Muscle layer of duodenum (tissue), 2 donors: ENCODE results near the gene NLGN1.

ENCODE experiments used
- H3K27ac ChIP-seq: one replicate; pipeline ENCODE4 v1.7.0; 2013; ENCODE audit warnings: mild to moderate bottlenecking, low read length
- H3K27me3 ChIP-seq: one replicate; pipeline ENCODE4 v1.7.0; 2013; ENCODE audit warnings: low read depth, mild to moderate bottlenecking, control low read depth, low read length
- H3K36me3 ChIP-seq, 2 donors: one replicate each; pipeline ENCODE4 v1.7.0; 2013; ENCODE audit warnings: low read length in 2 of 2, control low read depth in 1 of 2, mild to moderate bottlenecking in 1 of 2; ENCODE audit not compliant: insufficient read depth in 2 of 2, control insufficient read depth in 1 of 2
- H3K4me1 ChIP-seq, 2 donors: one replicate each; pipeline ENCODE4 v1.7.0; 2013; ENCODE audit warnings: low read length in 2 of 2, mild to moderate bottlenecking in 2 of 2, control low read depth in 1 of 2, moderate library complexity in 1 of 2; ENCODE audit not compliant: insufficient read depth in 2 of 2, control insufficient read depth in 1 of 2
- H3K4me3 ChIP-seq, 2 donors: one replicate each; pipeline ENCODE4 v1.7.0; 2013; ENCODE audit warnings: low read length in 2 of 2, low read depth in 1 of 2, mild to moderate bottlenecking in 1 of 2
- H3K9me3 ChIP-seq, 2 donors: one replicate each; pipeline ENCODE4 v1.7.0; 2013; ENCODE audit warnings: low read length in 2 of 2, control low read depth in 1 of 2, mild to moderate bottlenecking in 1 of 2; ENCODE audit not compliant: control insufficient read depth in 1 of 2
- donor health status: healthy.

The NLGN1 gene

DNA sequence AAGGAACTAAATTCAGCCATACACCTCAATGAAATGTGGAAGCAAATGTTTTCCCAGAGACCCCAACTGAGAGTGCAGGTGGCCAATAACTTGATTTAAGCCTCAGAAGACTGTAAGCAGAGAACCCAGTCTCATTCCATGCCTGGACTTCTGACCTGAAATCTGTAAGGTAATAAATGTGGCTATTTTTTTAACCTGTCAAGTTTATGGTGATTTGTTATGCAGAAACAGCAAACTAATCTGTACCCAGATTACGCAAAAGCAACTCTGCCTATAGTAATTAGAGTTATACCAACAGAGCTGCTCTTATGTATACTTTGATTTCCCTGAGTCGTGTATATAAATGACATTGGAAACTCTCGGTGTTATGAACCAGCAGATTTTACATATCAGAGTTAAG lies 927.6 kb downstream of the NLGN1 start:
- Histone ChIP-seq H3K36me3 (no peaks in the 10 kb centered on the region), H3K4me3 (no peak overlapping the region)

DNA sequence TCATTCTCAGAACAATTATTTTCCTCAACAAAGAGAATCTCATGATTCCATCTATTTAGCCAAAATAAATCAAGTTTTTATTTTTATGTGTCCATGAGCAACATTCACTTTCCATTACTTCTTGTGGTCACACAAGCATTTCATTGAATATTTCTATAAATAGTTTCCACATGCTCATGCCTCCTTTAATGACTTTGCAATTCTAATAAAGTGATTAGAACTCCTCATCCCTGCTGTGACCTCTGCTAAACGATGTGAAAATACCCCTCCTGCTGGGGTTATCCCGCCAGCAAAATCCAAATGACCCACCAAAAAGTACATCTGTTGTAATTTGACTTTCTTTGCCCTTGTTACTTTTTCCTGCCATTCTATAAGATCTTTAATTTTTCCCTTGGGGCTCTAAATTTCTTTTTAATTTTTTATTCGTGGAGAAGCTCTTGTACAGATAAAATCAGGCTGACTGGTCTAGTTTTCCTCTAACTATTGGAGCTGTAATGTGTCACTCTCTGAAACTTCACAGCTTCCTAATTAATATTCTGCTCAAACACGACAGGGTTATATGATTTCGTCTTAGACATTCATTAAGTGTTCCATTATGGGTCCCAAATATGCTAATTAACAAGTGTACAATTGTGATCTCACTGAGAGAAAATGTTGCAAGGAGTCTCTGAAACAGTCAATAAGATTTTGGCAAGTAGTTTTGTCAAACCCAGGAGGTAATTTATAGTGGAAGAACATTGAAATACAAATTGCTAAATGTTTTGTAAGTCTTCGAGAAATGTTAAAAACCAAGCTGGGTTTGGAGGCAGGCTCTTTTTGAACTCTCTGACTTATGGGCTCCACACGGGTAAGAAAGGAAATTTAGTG lies 928.5 kb downstream of the NLGN1 start:
- Histone ChIP-seq H3K27ac (no peak overlapping the region), H3K4me1 (no peaks in the 10 kb centered on the region), H3K36me3 (no peaks in the 10 kb centered on the region), H3K4me3 (no peak overlapping the region), H3K27me3 (no peaks in the 10 kb centered on the region), H3K9me3 (peaks cover 0 to 2% of the 10 kb centered on the region in 2 donors)

More for the DNA sequence above, 927.6 kb downstream of the NLGN1 start:
- H3K4me1 ChIP-seq, result no peaks in the 10 kb centered on the region
- no peaks in the 10 kb centered on the region for H3K27me3 ChIP-seq
- H3K27ac ChIP-seq, result no peak overlapping the region
- H3K9me3 ChIP-seq, result peaks cover 0 to 6% of the 10 kb centered on the region in 2 donors

DNA sequence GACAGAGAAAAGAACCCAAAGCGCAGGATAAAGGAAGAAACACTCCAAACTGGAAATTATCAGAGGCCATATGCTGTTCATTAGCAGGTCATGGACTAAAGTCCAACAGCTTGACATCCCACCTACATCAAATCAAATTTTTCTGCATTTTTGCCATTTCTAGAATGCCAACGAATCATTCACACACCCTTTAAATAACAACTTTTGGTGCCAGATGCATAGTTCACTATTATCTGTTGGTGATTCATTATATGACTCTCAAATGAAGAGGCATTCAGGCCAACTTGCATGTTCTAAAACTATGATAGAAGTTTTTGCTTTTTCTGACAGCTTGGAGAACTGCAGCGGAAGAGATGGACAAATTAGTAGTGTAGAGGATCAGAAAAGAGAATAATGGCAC lies 931.8 kb downstream of the NLGN1 start:
- Histone ChIP-seq H3K27me3 (no peaks in the 10 kb centered on the region), H3K4me1 (no peaks in the 10 kb centered on the region), H3K9me3 (no peaks in the 10 kb centered on the region), H3K4me3 (no peak overlapping the region), H3K27ac (no peak overlapping the region), H3K36me3 (no peaks in the 10 kb centered on the region)

DNA sequence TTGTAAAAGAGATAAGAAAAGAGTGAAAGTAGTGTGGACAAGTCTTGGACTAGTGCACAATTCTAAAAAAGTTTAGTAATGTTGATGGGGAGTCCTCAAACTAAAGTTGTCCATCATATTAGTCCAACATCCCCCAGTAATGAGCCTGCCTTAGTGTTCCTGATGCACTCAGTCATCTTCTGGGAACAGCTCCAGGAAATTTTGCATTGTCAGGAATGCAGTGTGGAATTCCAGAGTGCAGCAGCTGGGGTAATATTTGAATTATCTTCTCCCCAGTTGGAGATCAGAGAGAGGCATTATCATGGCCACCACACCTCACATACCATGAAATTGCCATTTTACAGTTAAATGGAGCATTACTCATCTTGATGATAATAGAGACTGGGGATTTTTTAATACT lies 932.8 kb downstream of the NLGN1 start:
- Histone ChIP-seq H3K36me3 (no peaks in the 10 kb centered on the region), H3K27me3 (no peaks in the 10 kb centered on the region), H3K4me1 (no peaks in the 10 kb centered on the region), H3K27ac (no peak overlapping the region), H3K4me3 (no peak overlapping the region), H3K9me3 (no peaks in the 10 kb centered on the region)

DNA sequence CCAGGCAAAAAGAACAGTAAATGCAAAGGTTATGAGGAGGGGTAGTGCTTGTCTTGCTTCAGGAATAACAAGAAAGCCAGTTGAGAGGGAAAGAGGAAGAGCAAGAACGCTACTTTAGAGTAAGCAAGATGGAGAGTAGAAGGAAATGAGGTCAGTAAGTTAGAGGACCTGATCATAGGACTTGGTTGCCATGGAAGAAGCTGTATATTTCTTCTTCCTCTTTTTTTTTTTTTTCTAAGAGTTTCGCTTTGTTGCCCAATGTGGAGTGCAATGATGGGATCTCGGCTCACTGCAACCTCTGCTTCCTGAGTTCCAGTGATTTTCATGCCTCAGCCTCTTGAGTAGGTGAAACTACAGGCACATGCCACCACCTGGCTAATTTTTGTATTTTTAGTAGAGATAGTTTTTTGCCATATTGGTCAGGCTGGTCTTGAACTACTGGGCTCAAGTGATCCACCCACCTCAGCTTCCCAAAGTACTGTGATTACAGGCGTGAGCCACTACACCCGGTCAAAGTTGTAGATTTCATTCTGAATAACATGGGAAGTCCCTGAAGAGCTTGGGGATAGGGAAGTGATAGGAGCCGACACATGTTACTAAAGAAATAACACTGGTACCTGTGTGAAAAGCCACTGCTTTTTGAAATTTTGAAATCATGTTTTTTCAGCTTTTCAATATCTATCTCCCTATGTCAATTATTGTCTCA lies 933.7 kb downstream of the NLGN1 start:
- no peaks in the 10 kb centered on the region for H3K4me1 ChIP-seq
- H3K27me3 ChIP-seq, result no peaks in the 10 kb centered on the region
- no peaks in the 10 kb centered on the region for H3K9me3 ChIP-seq
- H3K36me3 ChIP-seq, result no peaks in the 10 kb centered on the region
- H3K27ac ChIP-seq, result no peak overlapping the region
- no peak overlapping the region for H3K4me3 ChIP-seq

DNA sequence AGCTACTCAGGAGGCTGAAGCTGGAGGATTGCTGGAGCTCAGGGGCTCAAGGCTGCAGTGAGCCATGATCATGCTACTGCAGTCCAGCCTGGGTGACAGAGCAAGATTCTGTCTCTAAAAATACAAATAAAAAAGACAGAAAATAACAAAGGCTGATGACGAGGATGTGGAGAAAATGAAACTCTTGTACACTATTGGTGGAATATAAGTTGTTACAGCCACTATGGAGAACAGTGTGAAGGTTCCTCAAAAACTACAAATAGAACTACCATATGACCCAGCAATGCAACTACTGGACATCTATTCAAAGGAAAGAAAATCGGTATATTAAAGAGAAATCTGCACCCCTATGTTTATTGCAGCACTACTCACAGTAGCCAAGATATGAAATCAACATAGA lies 934.8 kb downstream of the NLGN1 start:
- Histone ChIP-seq H3K27me3 (no peaks in the 10 kb centered on the region), H3K27ac (no peak overlapping the region), H3K36me3 (no peaks in the 10 kb centered on the region), H3K4me3 (no peak overlapping the region), H3K9me3 (no peaks in the 10 kb centered on the region), H3K4me1 (no peaks in the 10 kb centered on the region)

DNA sequence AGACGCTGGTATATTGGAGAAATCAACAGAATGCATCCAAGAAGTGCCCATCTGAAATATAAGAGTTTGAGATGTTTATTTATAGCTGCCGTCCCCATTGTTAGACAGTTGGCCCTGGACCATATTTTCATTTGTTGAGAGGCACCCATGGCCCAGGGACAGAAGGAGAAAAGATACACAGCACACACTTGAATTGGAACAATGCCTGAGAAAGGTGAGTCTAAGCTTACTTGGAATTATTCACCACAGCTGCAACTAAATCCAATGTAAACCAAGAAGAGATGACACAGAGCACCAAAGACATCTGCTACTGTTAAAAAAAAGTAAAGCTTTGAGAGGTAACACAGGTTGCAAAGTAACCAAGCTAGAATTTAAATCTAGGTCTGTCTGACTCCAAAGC lies 936.1 kb downstream of the NLGN1 start:
- H3K9me3 ChIP-seq, result no peaks in the 10 kb centered on the region
- no peak overlapping the region for H3K4me3 ChIP-seq
- no peak overlapping the region for H3K27ac ChIP-seq
- H3K4me1 ChIP-seq, result no peaks in the 10 kb centered on the region
- no peaks in the 10 kb centered on the region for H3K27me3 ChIP-seq
- no peaks in the 10 kb centered on the region for H3K36me3 ChIP-seq

DNA sequence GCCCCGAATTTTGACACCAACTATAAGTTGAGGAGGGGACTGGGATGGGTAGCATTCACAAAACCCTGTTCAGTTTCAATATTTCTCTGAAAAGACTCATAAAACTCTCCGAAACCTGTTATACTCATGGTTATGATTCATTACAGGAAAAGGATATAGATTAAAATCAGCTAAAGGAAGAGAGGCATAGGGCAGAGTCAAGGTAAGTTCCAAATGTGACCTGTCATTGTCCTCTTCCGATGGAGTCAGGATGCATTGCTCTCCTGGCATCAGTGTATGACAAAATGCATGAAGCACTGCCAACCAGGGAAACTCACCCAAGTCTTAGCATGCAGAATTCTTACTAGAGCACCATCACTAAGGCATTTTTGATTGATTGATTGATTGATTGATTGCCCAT lies 936.6 kb downstream of the NLGN1 start:
- Histone ChIP-seq H3K4me3 (no peak overlapping the region), H3K27ac (no peak overlapping the region), H3K36me3 (no peaks in the 10 kb centered on the region), H3K27me3 (no peaks in the 10 kb centered on the region), H3K4me1 (no peaks in the 10 kb centered on the region), H3K9me3 (no peaks in the 10 kb centered on the region)

DNA sequence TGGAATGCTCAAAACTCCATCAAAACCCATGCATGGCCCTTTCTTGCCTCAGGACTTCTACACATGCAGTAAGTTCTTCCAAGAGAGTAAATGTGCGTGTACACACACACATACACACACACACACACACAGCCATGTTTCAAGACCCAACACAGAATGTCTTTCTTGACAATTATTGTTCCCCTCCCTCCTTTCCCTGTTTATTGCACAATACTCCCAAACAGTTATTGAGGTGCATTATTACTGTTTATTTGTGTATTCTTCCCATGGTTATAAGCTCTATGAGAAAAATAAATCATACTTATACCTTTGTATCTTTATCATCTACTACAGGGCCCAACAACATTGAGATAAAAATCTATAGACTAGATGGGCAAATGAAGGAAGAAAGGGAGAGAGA lies 937.8 kb downstream of the NLGN1 start:
- Histone ChIP-seq H3K9me3 (no peaks in the 10 kb centered on the region), H3K4me3 (no peak overlapping the region), H3K36me3 (no peaks in the 10 kb centered on the region), H3K27me3 (no peaks in the 10 kb centered on the region), H3K4me1 (no peaks in the 10 kb centered on the region), H3K27ac (no peak overlapping the region)

DNA sequence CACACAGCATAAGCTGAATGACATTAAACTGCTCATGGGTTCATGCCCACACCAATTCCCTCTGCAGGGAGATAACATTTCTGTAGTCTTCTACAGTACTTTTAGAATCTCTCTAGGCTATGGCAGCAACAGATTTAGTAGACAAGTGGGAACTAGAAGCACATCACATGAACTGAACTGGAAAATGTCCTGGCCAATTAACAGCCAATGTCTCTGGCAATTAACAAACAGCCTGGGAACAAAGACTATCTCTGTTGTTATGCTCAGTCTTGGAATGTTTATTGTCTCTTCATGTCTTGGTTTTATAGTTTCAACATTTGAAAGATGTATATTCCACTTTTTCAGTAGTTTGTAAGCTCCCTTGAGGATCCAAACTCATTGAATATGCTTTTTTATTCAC lies 938.4 kb downstream of the NLGN1 start:
- Histone ChIP-seq H3K4me3 (no peak overlapping the region), H3K27ac (no peak overlapping the region), H3K9me3 (no peaks in the 10 kb centered on the region), H3K27me3 (no peaks in the 10 kb centered on the region), H3K4me1 (no peaks in the 10 kb centered on the region), H3K36me3 (no peaks in the 10 kb centered on the region)
